HG03460 (cell line): ENCODE results near the gene ARL10.

Experiments
- ATAC-seq: cut with Tn5 transposase; IDR thresholded peaks from one replicate; pipeline ENCODE4 v1.9.1; 2021; ENCODE audit not compliant: unreplicated experiment

ARL10 gene

GRCh38 chr5:176365351-176366231 is at the start of gene ARL10:
Gene ARL10, plus strand, starts transcription at chr5:176365487. Its CDS starts 77 bp downstream, at chr5:176365564.
- ATAC-seq, result peak; percentile 32

DNA sequence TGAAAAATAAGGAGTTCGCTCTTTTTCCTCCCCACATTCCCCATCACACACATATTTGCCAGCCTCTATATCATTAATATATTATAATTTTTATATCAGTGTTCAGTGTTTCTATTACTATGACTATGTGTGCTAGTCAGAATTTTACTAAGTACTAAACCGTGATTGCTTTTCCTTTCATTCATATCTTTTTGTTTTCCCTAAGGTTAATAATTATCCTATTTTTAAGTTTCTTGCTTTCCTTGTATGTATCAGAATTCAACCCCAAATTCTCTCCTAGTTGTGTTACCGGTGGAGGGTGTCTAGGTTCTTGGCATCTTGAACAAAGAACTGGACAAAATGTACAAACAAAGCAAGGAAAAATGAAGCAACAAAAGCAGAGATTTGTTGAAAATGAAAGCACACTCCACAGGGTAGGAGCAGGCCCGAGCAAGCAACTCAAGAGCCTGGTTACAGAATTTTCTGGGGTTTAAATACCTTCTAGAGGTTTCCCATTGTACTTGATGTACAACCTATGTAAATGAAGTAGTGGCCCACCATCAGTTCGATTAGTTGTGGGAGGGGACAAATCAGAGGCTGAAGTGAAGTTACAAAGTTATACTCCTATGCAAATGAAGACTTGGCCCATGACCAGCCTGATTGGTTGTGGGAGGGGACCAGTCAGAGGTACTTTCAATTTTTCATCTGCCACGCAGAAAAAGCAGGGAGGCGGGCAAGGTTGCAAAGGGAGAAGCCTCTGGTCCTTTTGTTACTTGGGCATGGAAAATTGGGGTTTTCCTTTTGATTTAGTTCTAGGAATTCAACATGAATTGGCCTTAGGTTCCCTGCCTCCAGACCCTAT is 47.5 kb upstream of the ARL10 start:
- no peak for ATAC-seq

DNA sequence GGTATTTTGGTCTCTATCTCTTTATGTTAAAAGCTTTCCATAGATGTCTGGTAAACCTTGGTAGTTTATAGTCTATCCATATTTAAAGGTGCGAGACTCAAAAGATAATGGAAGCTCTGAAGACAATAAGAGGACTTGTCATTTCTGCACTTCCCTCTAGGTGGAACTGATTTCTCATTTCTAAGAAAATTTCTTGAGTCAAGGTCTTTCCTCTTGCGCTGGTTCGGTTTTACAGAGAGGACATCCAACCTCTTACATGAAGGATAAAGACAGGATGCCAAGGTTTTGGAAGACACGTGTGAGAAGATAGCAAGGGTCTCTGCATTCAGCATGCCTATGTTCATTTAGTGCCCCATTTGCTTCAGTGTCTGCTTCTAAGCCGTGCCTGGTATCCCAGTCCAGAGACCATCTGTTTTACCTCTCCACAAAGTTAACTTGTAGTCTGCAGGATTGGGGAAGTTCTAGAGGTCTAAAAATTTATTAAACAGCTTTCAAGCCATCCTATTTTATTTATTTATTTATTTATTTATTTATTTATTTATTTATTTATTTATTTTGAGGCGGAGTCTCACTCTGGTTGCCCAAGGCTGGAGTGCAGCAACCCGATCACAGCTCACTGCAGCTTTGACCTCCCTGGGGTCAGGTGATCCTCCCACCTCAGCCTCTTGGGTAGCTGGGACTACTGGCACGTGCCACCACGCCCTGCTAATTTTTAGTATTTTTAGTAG is 45.3 kb upstream of the ARL10 start:
- ATAC-seq, result no peak

DNA sequence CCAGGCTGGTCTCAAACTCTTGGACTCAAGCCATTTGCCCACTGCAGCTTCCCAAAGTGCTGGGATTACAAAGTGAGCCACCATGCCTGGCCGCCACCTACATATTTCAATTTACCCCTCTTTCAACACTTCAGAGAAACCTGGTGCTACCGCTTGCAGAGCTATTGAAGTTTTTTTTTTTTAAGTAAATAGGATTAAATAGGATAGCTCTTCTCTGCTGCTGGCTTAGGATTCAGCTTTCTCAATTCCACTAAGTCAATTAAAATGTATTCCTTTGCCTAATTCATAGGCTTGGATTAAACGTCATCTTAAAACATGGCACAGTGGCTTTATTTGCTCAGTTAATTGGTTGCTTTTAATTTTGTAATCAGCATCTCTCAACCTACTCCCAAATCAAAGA is 44.7 kb upstream of the ARL10 start:
- no peak for ATAC-seq

GRCh38 chr5:176334031-176334770 is 31.1 kb upstream of the ARL10 start:
- no peak for ATAC-seq

- no peak for ATAC-seq
These were observed 27.4 kb upstream of the ARL10 start for GRCh38 chr5:176337913-176338312.

- ATAC-seq, result no peak
These were observed 26.0 kb upstream of the ARL10 start for GRCh38 chr5:176339304-176339703.

GRCh38 chr5:176341325-176342157 is 23.7 kb upstream of the ARL10 start:
- ATAC-seq, result no peak

DNA sequence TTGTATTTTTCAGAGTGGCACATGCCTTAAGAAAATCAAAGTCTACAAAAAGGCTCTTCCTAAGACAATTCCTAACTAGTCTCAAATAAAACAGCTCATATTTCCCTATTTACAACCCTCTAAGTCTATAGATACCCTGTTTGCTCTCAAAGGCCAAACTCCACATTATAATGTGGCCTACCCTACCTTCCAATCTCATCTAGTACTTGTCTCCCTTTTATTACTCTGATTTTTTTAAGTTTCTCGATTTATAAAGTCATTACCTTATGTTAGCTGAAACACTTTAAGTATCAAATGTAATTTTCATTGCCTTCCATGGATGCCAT is 23.2 kb upstream of the ARL10 start:
- ATAC-seq, result no peak

GRCh38 chr5:176342766-176343458 is 22.4 kb upstream of the ARL10 start:
- no peak for ATAC-seq

DNA sequence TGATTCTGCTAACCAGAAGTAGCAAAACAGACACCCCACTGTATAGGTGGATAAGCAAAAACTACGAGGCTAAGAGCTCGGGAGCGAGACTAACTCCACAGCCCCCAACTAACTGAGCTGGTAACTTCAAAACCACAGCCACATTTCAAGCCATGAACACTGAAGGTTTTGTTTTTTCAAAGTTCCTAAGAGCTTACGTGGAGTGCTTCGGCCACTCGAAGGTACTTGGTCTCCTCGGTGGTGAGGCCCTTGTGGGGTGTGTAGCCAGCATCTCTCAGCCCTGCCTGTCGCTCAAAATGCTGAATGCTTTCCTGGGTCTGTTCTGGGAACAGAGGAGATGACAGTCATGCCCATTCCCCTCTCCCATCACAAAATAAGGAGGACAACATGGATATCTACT is 14.9 kb upstream of the ARL10 start:
- no peak for ATAC-seq

DNA sequence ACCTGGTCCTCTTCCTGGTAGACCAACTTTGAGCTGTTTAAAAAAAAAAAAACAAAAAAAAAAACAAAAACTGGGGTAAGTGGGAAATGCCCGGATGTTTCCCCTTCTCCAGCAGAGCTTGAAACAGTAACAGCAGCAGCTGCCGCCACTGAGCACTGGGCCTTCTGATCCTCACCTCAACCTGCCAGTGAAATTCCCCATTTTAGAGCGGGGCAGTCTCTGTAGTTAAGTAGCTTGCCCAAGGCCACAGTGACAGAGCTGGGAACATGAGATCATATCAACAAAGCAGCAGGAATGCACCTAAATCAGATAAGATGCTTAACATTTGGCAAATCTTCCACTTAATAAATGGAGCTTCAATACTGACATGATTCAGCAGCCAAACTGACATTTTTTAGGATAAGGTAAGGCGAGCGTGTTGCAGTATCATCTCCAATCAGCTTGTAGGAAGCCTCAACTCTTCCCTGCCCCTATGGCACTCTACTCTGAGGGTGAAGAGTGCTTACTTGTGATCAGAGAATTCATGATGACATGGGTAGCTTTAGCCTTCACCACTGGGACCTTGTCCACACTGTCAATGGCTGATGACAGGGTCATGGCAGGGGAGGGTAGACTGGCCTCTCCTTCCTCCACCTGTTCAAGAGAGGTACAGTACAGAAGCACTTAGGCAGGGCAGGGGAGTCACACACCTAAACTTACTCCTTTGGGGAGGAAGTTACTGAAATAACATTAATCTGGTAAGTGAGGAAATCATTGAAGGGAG is 13.0 kb upstream of the ARL10 start:
- ATAC-seq, result no peak

DNA sequence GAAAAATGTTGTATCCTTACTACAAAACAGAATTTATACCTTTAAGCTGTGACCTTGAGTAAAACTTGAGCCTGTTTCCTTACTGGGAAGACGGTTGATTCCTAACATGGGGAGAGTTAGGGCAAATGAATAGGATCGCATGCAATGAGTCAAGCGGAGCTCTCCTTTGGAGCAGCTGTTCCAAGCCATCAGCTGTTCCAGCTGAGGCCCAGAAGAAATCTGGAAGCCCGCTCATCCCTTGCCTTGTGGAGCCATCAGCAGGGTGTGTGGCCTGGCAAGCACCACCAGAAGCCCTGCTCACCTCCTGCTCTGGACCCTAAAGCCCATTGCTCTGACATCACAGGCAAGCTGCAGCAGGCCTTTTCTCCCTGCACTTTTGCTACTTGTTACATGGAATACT is 11.8 kb upstream of the ARL10 start:
- ATAC-seq, result no peak

DNA sequence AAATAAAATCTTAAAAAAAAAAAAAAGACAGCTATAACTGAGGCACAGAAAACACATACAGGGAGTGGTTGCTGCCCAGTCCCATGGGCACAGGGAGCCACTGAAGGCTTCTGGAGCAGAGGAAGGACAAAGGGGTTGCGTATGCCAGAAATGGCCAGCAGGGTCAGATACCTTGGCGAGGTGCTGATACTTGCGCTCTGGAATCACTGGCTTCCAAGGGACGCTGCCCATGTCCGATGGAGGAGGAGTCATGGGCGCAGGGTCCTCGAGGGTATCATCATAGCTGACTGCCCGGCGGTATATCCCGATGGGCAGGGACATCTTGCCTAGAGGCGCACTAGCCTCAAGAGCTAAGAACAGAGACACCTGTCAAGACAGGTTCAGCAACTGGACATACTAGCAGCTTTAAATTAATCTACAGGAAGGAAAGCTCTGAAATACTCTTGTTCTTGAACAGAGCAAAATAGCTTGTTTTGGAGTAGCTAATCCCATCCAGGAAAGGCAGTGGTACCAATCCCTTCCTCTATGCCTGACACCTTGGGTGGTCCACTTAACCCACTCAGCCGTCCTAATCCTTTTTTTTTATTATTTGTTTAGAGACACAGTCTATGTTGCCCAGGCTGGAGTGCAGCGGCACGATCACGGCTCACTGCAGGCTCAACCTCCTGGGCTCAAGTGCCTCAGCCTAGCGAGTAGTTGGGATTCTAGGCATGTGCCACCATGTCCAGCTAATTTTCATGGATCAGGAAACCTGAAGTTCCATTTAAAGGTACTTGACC is 9.7 kb upstream of the ARL10 start:
- no peak for ATAC-seq

DNA sequence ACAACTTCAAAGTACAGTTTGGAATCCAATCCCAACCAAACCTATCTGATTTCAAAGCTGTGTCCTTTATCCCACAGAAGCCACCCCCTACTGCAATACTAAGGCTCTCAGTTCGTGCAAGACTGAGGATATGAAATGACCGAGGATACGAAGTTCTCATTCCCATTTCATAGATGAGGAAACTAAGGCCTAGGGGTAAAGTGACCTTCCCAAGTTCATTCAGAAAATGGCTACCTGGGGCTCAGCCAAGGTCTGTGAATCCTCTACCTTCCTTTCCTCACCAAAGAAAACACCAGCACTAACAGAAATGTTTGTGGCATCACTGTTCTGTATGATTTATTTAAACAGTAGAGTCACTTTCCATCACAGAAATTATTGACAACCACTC is 9.1 kb upstream of the ARL10 start:
- ATAC-seq, result no peak

DNA sequence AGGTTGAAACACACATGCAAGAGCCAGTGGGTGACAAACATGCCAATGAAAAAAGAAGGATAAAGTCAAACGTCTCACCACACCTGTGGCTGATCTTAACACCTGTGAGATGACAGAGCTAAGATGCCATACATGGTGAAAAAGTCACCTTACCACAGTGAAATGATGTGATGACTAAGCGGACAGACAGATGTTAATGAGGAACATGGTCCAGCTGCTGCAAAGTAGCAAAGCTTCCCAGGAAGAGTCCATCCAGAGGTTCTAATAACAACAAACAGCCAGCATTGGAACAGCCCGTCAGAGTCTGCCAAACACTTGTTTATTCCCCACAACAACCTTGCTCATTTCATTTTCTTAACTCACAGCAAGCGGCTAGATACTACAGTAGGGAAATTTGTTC is 5.6 kb upstream of the ARL10 start:
- no peak for ATAC-seq

- no peak for ATAC-seq
These were observed 4.3 kb upstream of the ARL10 start for GRCh38 chr5:176360894-176361436.
